COR-L47 (cell line): ENCODE results near the gene ODAD4.
"Not testable (repeated sequence)": the region's sequence is repeated elsewhere in the genome, so short reads cannot be mapped to it uniquely, and the experiment has no call there.

Source experiments
- DNase-seq: peaks from one replicate; lab custom pipeline; 2025; lab: John Stamatoyannopoulos, UW

The ODAD4 gene

GRCh38 chr17:42002175-42002791, 71.9 kb downstream of the ODAD4 start:
- DNase-seq: no peak

GRCh38 chr17:42002792-42003301, 72.4 kb downstream of the ODAD4 start:
- DNase-seq: no peak

GRCh38 chr17:42005166-42005565, 74.7 kb downstream of the ODAD4 start:
- DNase-seq: no peak

GRCh38 chr17:42009170-42009569, 78.8 kb downstream of the ODAD4 start:
- DNase-seq: no peak

- not testable (repeated sequence) for DNase-seq
These were observed 79.9 kb downstream of the ODAD4 start for GRCh38 chr17:42010266-42010680.

- no peak for DNase-seq
These were observed 80.6 kb downstream of the ODAD4 start for GRCh38 chr17:42010898-42011516.

GRCh38 chr17:42012363-42012762, 81.9 kb downstream of the ODAD4 start:
- DNase-seq: not testable (repeated sequence)

GRCh38 chr17:42013740-42014139, 83.3 kb downstream of the ODAD4 start:
- DNase-seq: not testable (repeated sequence)
